Breast epithelium (tissue), 3 donors: ENCODE data around the gene PTH2.

ENCODE experiments used
- POLR2A ChIP-seq: fragments of 450-650 bp; IDR thresholded peaks from one replicate; pipeline ENCODE4 v1.6.1; 2016; ENCODE audit warnings: antibody characterized with exemption, mild to moderate bottlenecking, moderate library complexity
- POLR2AphosphoS5 ChIP-seq, 3 donors: sonication (generic); formaldehyde crosslinking; IDR thresholded peaks; one replicate each; pipeline ENCODE4 v1.6.1; 2017; ENCODE audit warnings: antibody characterized with exemption in 3 of 3

DNA sequence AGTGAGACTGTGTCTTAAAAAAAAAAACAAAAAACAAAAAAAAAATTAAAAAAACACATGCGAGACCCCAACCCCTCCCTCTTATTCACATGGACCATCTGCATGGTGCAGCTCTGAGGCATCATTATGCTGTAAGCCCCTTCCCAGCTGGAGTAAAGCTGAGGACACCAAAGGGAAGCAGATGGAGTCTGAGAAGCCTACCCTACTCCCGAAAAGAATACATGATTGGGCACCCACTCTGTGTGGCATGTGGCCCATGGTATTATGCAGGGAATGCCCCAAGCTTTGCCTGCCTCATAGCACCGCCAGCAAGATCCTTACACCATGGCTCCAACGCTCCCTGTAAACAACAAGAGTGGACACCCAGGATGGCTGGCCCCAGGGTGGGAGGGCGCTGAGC is 4.7 kb downstream of the PTH2 start:
- TF ChIP-seq POLR2A (no peak), POLR2AphosphoS5 (IDR thresholded peaks at IDR 0.05) (no peak)
